ENCODE measurements around the gene ZBED5. TPM values are rescaled to one million over a fixed set of nuclear protein-coding genes. Genes with fewer than 3 reads are reported as not detected.

ZBED5 gene
- polyA plus RNA-seq, 1 donor (not counting 4 experiments of a cell fraction or from before 2014, with no cell fraction given) = 75.1 TPM

GRCh38 chr11:10829139-10829538 lies 28.7 kb downstream of the ZBED5 start:
- Histone ChIP-seq H2AFZ (ENCODE audit: control insufficient read depth, low read length) (no peak overlapping the region), H3K4me3 (ENCODE audit: control insufficient read depth in 2 of 3, extremely low read depth in 1 of 3, insufficient read depth in 2 of 3, low read depth in 1 of 3, low read length in 3 of 3) (no peak overlapping the region), H3K4me1 (ENCODE audit: control insufficient read depth, extremely low read depth, insufficient read depth, low read length) (no peaks in the 10 kb centered on the region), H3K36me3 (ENCODE audit: control insufficient read depth in 2 of 2, extremely low read depth in 1 of 2, insufficient read depth in 2 of 2, low read length in 2 of 2) (no peaks in the 10 kb centered on the region), H3K79me2 (ENCODE audit: control insufficient read depth, insufficient read depth, low read length) (no peaks in the 10 kb centered on the region), H3K9me1 (ENCODE audit: control insufficient read depth, extremely low read depth, insufficient read depth, low read length) (no peaks in the 10 kb centered on the region), H3K27me3 (ENCODE audit: control insufficient read depth, extremely low read depth, insufficient read depth, low read length) (no peaks in the 10 kb centered on the region), H4K20me1 (ENCODE audit: control insufficient read depth, extremely low read depth, insufficient read depth, low read length) (no peaks in the 10 kb centered on the region), H3K9ac (ENCODE audit: control insufficient read depth, extremely low read depth, insufficient read depth, low read length) (no peak overlapping the region), H3K27ac (ENCODE audit: control insufficient read depth, insufficient read depth, low read length) (no peak overlapping the region), H3K4me2 (ENCODE audit: control insufficient read depth, extremely low read depth, insufficient read depth, low read depth, low read length) (no peak overlapping the region), H3K9me3 (ENCODE audit: control insufficient read depth, low read depth, low read length) (no peaks in the 10 kb centered on the region)
- FAIRE-seq (no peak), DNase-seq (ENCODE audit: low read depth, low spot score) (no peak)
- dilution Hi-C loops (cut with MboI; ENCODE audit: extremely low pct_ligation_motif_present, low sequenced_read_pairs) = no loop called here
- TF ChIP-seq CTCF (optimal IDR thresholded peaks at IDR 0.05 in 1 of 3, IDR thresholded peaks at IDR 0.05 in 1 of 3, conservative IDR thresholded peaks at IDR 0.05 in 1 of 3; ENCODE audit: extremely low read depth in 1 of 3, insufficient read depth in 2 of 3, low read length in 3 of 3) (no peak), EZH2 (IDR thresholded peaks at IDR 0.05; ENCODE audit: low read length) (no peak)

DNA sequence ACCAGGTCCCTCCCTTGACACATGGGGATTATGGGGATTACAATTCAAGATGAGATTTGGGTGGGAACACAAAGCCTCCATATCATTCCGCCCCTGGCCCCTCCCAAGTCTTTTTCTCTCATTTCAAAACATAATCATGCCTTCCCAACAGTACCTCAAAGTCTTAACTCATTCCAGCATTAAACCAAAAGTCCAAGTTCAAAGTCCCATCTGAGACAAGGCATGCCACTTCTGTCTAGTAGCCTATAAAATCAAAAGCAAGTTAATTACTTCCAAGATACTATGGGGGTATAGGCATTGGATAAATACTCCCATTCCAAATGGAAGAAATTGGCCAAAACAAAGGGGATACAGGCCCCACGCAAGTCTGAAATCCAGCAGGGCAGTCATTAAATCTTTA lies 29.5 kb downstream of the ZBED5 start:
- no peak overlapping the region for H3K9ac ChIP-seq (ENCODE audit: control insufficient read depth, extremely low read depth, insufficient read depth, low read length)
- H3K9me1 ChIP-seq (ENCODE audit: control insufficient read depth, extremely low read depth, insufficient read depth, low read length) = no peaks in the 10 kb centered on the region
- H3K9me3 ChIP-seq (ENCODE audit: control insufficient read depth, low read depth, low read length) = no peaks in the 10 kb centered on the region
- dilution Hi-C loops (cut with MboI; ENCODE audit: extremely low pct_ligation_motif_present, low sequenced_read_pairs) = no loop called here
- no peaks in the 10 kb centered on the region for H3K79me2 ChIP-seq (ENCODE audit: control insufficient read depth, insufficient read depth, low read length)
- H3K27ac ChIP-seq (ENCODE audit: control insufficient read depth, insufficient read depth, low read length) = no peak overlapping the region
- no peak overlapping the region for H2AFZ ChIP-seq (ENCODE audit: control insufficient read depth, low read length)
- no peak overlapping the region for H3K4me2 ChIP-seq (ENCODE audit: control insufficient read depth, extremely low read depth, insufficient read depth, low read depth, low read length)
- no peak for DNase-seq (ENCODE audit: low read depth, low spot score)
- no peaks in the 10 kb centered on the region for H3K4me1 ChIP-seq (ENCODE audit: control insufficient read depth, extremely low read depth, insufficient read depth, low read length)
- no peak for FAIRE-seq
- TF ChIP-seq EZH2 (IDR thresholded peaks at IDR 0.05; ENCODE audit: low read length) (no peak), CTCF (optimal IDR thresholded peaks at IDR 0.05 in 1 of 3, IDR thresholded peaks at IDR 0.05 in 1 of 3, conservative IDR thresholded peaks at IDR 0.05 in 1 of 3; ENCODE audit: extremely low read depth in 1 of 3, insufficient read depth in 2 of 3, low read length in 3 of 3) (no peak)
- no peaks in the 10 kb centered on the region for H4K20me1 ChIP-seq (ENCODE audit: control insufficient read depth, extremely low read depth, insufficient read depth, low read length)
- no peaks in the 10 kb centered on the region for H3K36me3 ChIP-seq (ENCODE audit: control insufficient read depth in 2 of 2, extremely low read depth in 1 of 2, insufficient read depth in 2 of 2, low read length in 2 of 2)
- H3K4me3 ChIP-seq (ENCODE audit: control insufficient read depth in 2 of 3, extremely low read depth in 1 of 3, insufficient read depth in 2 of 3, low read depth in 1 of 3, low read length in 3 of 3) = no peak overlapping the region
- no peaks in the 10 kb centered on the region for H3K27me3 ChIP-seq (ENCODE audit: control insufficient read depth, extremely low read depth, insufficient read depth, low read length)

Data from keratinocyte (primary cell).